H1 (cell line): ENCODE results near the gene SLC22A31. TPM values are rescaled to one million over a fixed set of nuclear protein-coding genes. Genes with fewer than 3 reads are reported as not detected.

Source experiments
- CTCF ChIA-PET: fragments of 300-600 bp; sonication (Branson Sonifier 250); formaldehyde crosslinking; loops from one replicate; lab custom pipeline; 2021; ENCODE audit not compliant: partially characterized antibody; lab: Charles Lee
- POLR2A ChIA-PET: fragments of 300-600 bp; sonication (Branson Sonifier 250); formaldehyde crosslinking; loops from one replicate; lab custom pipeline; 2021; ENCODE audit warnings: inconsistent platforms; ENCODE audit not compliant: partially characterized antibody; lab: Charles Lee
- DNase-seq, 2 experiments: peaks; one replicate each; pipeline versions ENCODE4 v3.0.0 to v3.0.0-alpha.2; 2010 to 2022; ENCODE audit warnings: low spot score in 2 of 2, low read depth in 1 of 2, mixed read lengths in 1 of 2
- FAIRE-seq: peaks from 2 replicates; lab custom pipeline; 2011; peaks lifted over from hg19 to GRCh38; lab: Jason Lieb, UNC
- H2AFZ ChIP-seq: 2 replicates; pipeline ENCODE4 v1.8.1; 2012; ENCODE audit warnings: low read length, inconsistent platforms
- H2AK5ac ChIP-seq: 2 replicates; pipeline ENCODE4 v1.6.1; 2013; ENCODE audit warnings: low read depth, low read length
- H2BK120ac ChIP-seq: replicated peaks from 2 replicates; pipeline ENCODE3; 2013; ENCODE audit warnings: low read depth, low read length, inconsistent platforms
- H2BK12ac ChIP-seq: 2 replicates; pipeline ENCODE4 v1.6.1; 2013; ENCODE audit warnings: low read depth, low read length
- H2BK15ac ChIP-seq: 2 replicates; pipeline ENCODE4 v1.6.1; 2013; ENCODE audit warnings: low read length
- H2BK20ac ChIP-seq: 2 replicates; pipeline ENCODE4 v1.6.1; 2013; ENCODE audit warnings: low read length
- H2BK5ac ChIP-seq: 2 replicates; pipeline ENCODE4 v1.6.1; 2013; ENCODE audit warnings: low read depth, low read length
- H3K14ac ChIP-seq: 2 replicates; pipeline ENCODE4 v1.6.1; 2013; ENCODE audit warnings: inconsistent platforms; ENCODE audit not compliant: insufficient read length
- H3K18ac ChIP-seq: 2 replicates; pipeline ENCODE4 v1.6.1; 2013; ENCODE audit warnings: low read length; ENCODE audit errors: extremely low read depth
- H3K23ac ChIP-seq: 2 replicates; pipeline ENCODE4 v1.6.1; 2013; ENCODE audit warnings: inconsistent platforms; ENCODE audit not compliant: insufficient read length
- H3K23me2 ChIP-seq: 2 replicates; pipeline ENCODE4 v1.6.1; 2013; ENCODE audit warnings: low read depth, low read length
- H3K27ac ChIP-seq: 2 replicates; pipeline ENCODE4 v1.6.1; 2011; ENCODE audit warnings: low read depth, low read length, inconsistent platforms
- H3K27me3 ChIP-seq, 4 experiments: replicated peaks in 1 of 4; 1 replicate in 1 of 4; 2 replicates in 3 of 4; pipeline versions ENCODE4 v1.6.1 to v1.8.1; 2011 to 2013; ENCODE audit warnings: low read length in 3 of 4, mild to moderate bottlenecking in 3 of 4, inconsistent platforms in 2 of 4, mixed read lengths in 2 of 4, moderate library complexity in 1 of 4; ENCODE audit not compliant: control insufficient read depth in 3 of 4, insufficient read depth in 3 of 4; ENCODE audit errors: extremely low read depth in 1 of 4
- H3K36me3 ChIP-seq, 4 experiments: 2 replicates each; pipeline versions ENCODE4 v1.6.1 to v1.8.1; 2011 to 2013; ENCODE audit warnings: mild to moderate bottlenecking in 4 of 4, low read length in 3 of 4, moderate library complexity in 2 of 4, control low read depth in 1 of 4, inconsistent platforms in 1 of 4; ENCODE audit not compliant: insufficient read depth in 4 of 4, control insufficient read depth in 2 of 4
- H3K4ac ChIP-seq: replicated peaks from 2 replicates; pipeline ENCODE3; 2013; ENCODE audit warnings: low read length, low read depth, mixed read lengths, inconsistent platforms; ENCODE audit not compliant: insufficient read length
- H3K4me1 ChIP-seq, 4 experiments: replicated peaks in 1 of 4; 1 replicate in 1 of 4; 2 replicates in 3 of 4; pipeline versions ENCODE4 v1.6.1 to v1.8.1; 2011 to 2013; ENCODE audit warnings: low read length in 3 of 4, inconsistent platforms in 2 of 4, mixed read lengths in 1 of 4; ENCODE audit not compliant: insufficient read depth in 4 of 4, control insufficient read depth in 3 of 4
- H3K4me2 ChIP-seq, 2 experiments: 2 replicates each; pipeline versions ENCODE4 v1.6.1 to v1.8.1; 2011 to 2013; ENCODE audit warnings: low read depth in 2 of 2, low read length in 2 of 2, control low read depth in 1 of 2, inconsistent platforms in 1 of 2, mild to moderate bottlenecking in 1 of 2; ENCODE audit not compliant: insufficient read depth in 1 of 2
- H3K4me3 ChIP-seq, 4 experiments: fragments of 200-600, 300-600 bp in 1 of 4; sonication (generic), shearing (Covaris generic), sonication (Bioruptor Twin) in 1 of 4; 2 replicates each; pipeline versions ENCODE4 v1.5.1 to v1.8.1; 2011 to 2016; ENCODE audit warnings: low read length in 4 of 4, low read depth in 3 of 4, control low read depth in 2 of 4, inconsistent platforms in 2 of 4, mild to moderate bottlenecking in 2 of 4, mixed read lengths in 1 of 4, moderate library complexity in 1 of 4; ENCODE audit not compliant: insufficient read depth in 2 of 4; ENCODE audit errors: extremely low read depth in 1 of 4
- H3K56ac ChIP-seq: replicated peaks from 2 replicates; pipeline ENCODE3; 2013; ENCODE audit warnings: low read depth, mild to moderate bottlenecking, mixed read lengths, low read length, inconsistent platforms; ENCODE audit not compliant: insufficient read length
- H3K79me1 ChIP-seq: 2 replicates; pipeline ENCODE4 v1.6.1; 2013; ENCODE audit warnings: low read depth, low read length, control low read depth
- H3K79me2 ChIP-seq, 2 experiments: 2 replicates each; pipeline versions ENCODE4 v1.6.1 to v1.8.1; 2012 to 2013; ENCODE audit warnings: low read length in 2 of 2, mild to moderate bottlenecking in 2 of 2, inconsistent platforms in 1 of 2; ENCODE audit not compliant: insufficient read depth in 2 of 2, control insufficient read depth in 1 of 2
- H3K9ac ChIP-seq, 4 experiments: replicated peaks in 1 of 4; 1 replicate in 1 of 4; 2 replicates in 3 of 4; pipeline versions ENCODE4 v1.6.1 to v1.8.1; 2011 to 2013; ENCODE audit warnings: low read depth in 3 of 4, low read length in 3 of 4, control low read depth in 2 of 4, mild to moderate bottlenecking in 2 of 4, moderate library complexity in 2 of 4, inconsistent platforms in 1 of 4; ENCODE audit errors: extremely low read depth in 1 of 4
- H3K9me3 ChIP-seq, 2 experiments: 2 replicates each; pipeline versions ENCODE4 v1.6.1 to v1.8.1; 2012 to 2013; ENCODE audit warnings: mild to moderate bottlenecking in 2 of 2, moderate library complexity in 2 of 2, control low read depth in 1 of 2, inconsistent platforms in 1 of 2, low read depth in 1 of 2, low read length in 1 of 2, mixed read lengths in 1 of 2; ENCODE audit not compliant: insufficient read depth in 2 of 2
- H4K20me1 ChIP-seq, 2 experiments: replicated peaks in 1 of 2; 2 replicates each; pipeline versions ENCODE3 to v1.8.1; 2011 to 2013; ENCODE audit warnings: inconsistent platforms in 2 of 2, low read length in 2 of 2, mild to moderate bottlenecking in 1 of 2; ENCODE audit not compliant: insufficient read depth in 2 of 2, control insufficient read depth in 1 of 2
- H4K5ac ChIP-seq: 2 replicates; pipeline ENCODE4 v1.6.1; 2013; ENCODE audit warnings: low read length, low read depth, mixed read lengths, inconsistent platforms; ENCODE audit not compliant: insufficient read length
- H4K8ac ChIP-seq: 2 replicates; pipeline ENCODE4 v1.8.0; 2013; ENCODE audit warnings: mild to moderate bottlenecking, moderate library complexity, low read length, inconsistent platforms; ENCODE audit not compliant: insufficient read depth; ENCODE audit errors: extremely low read depth
- H4K91ac ChIP-seq: replicated peaks from 2 replicates; pipeline ENCODE3; 2013; ENCODE audit warnings: low read length, mixed read lengths, inconsistent platforms; ENCODE audit not compliant: insufficient read length
- BRCA1 ChIP-seq: IDR thresholded peaks from 2 replicates; pipeline ENCODE4 v1.6.1; 2012; ENCODE audit warnings: low read depth, low read length, improper control_type of control experiment
- CBX5 ChIP-seq: fragments of 300-800, 300-1000 bp; sonication (generic); IDR thresholded peaks from 2 replicates; pipeline ENCODE4 v1.7.1; 2016; ENCODE audit warnings: antibody characterized with exemption, low read length, low read depth
- CEBPB ChIP-seq: IDR thresholded peaks from 2 replicates; pipeline ENCODE4 v1.6.1; 2012; ENCODE audit warnings: low read depth, low read length
- JUND ChIP-seq: IDR thresholded peaks from 2 replicates; pipeline ENCODE4 v1.6.1; 2011; ENCODE audit warnings: mild to moderate bottlenecking, improper control_type of control experiment, low read length
- MAX ChIP-seq: IDR thresholded peaks from 2 replicates; pipeline ENCODE4 v1.6.1; 2012; ENCODE audit warnings: inconsistent platforms
- NRF1 ChIP-seq: IDR thresholded peaks from 2 replicates; pipeline ENCODE4 v1.6.1; 2011; ENCODE audit warnings: mild to moderate bottlenecking, low read depth, low read length, improper control_type of control experiment
- POLR2AphosphoS5 ChIP-seq: IDR thresholded peaks from 2 replicates; pipeline ENCODE4 v1.6.1; 2011; ENCODE audit warnings: low read depth, low read length
- SIN3A ChIP-seq, 2 experiments: IDR thresholded peaks in 1 of 2; conservative IDR thresholded peaks in 1 of 2; 2 replicates each; pipeline ENCODE4 v1.6.1; 2011 to 2012; ENCODE audit warnings: low read length in 2 of 2, improper control_type of control experiment in 1 of 2, low read depth in 1 of 2, mild to moderate bottlenecking in 1 of 2
- SP2 ChIP-seq: IDR thresholded peaks from 2 replicates; pipeline ENCODE4 v1.6.1; 2012; ENCODE audit warnings: mild to moderate bottlenecking, low read length, inconsistent platforms
- TEAD4 ChIP-seq: IDR thresholded peaks from 2 replicates; pipeline ENCODE4 v1.6.1; 2012; ENCODE audit warnings: low read depth, low read length, inconsistent platforms, mixed read lengths
- WGBS, 2 experiments: shearing (Covaris generic) in 1 of 2; methylation state at CpG; one replicate each; pipeline versions ENCODE4 v1.1.6 to v1.1.7; 2013 to 2015; ENCODE audit warnings: low lambda C conversion rate in 2 of 2, mixed read lengths in 2 of 2, inconsistent platforms in 1 of 2, low coverage in 1 of 2, missing lambda C conversion rate in 1 of 2; ENCODE audit not compliant: insufficient replicate concordance in 2 of 2, insufficient coverage in 1 of 2, insufficient read length in 1 of 2; ENCODE audit errors: extremely low coverage in 1 of 2, missing lambda C conversion rate in 1 of 2; 5-methylcytosine and 5-hydroxymethylcytosine counted together
- polyA plus RNA-seq, 7 experiments: library from polyadenylated mRNA; depleted of rRNA in 3 of 7; stranded (reverse) in 5 of 7; unstranded in 2 of 7; fragments of >200 nt in 5 of 7; fragments of 200-250 nt in 2 of 7; gene quantifications; 1 replicate in 5 of 7; 2 replicates in 1 of 7; 4 replicates in 1 of 7; pipeline versions ENCODE4 v1.2.1 to v1.2.3, GENCODE V29; 2011 to 2013; ENCODE audit warnings: missing spikeins in 2 of 7, mixed read lengths in 2 of 7
- total RNA-seq: library from RNA; stranded (reverse); fragmentation: NEBNext Ultra II Directional; extraction: Animal tissue kit (Norgen Biotek cat#: 25700); gene quantifications from 2 replicates; pipeline ENCODE4 v1.2.1, GENCODE V29; 2021

Gene SLC22A31
- total and polyA plus RNA-seq, 2 of the 8 experiments (the other 6 are each of a cell fraction or from before 2014, with no cell fraction given) = 7.7 to 10.6 TPM

DNA sequence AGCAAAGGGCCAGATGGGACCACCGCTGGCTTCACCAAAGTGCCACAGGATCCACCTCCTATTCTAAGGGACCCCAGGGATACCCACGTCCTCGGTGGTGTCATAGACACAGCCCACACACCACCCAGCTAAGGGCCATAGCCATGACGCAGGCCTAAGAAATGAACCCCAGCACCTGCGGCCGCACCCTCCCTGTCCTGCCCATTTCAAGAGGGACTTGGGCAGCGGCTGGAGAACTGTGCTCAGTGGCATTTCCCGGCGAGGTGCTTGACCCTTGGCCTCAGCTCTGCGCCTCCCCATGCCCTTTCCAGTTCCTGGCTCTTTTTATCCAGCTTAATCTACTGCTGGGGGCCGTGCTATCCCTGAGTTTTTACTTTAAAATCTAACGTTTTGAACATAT is 44.4 kb upstream of the SLC22A31 start:
- Histone ChIP-seq H3K79me1 (no peaks in the 10 kb centered on the region), H3K4me3 (no peak overlapping the region), H3K4ac (no peak overlapping the region), H3K27me3 (peaks cover 0 to 11% (median 6%) of the 10 kb centered on the region in 4 experiments; a peak in 4 of 7 replicates), H4K5ac (no peak overlapping the region), H3K23me2 (peaks cover 8% of the 10 kb centered on the region), H3K36me3 (no peaks in the 10 kb centered on the region), H3K27ac (no peak overlapping the region), H3K9me3 (peaks cover 4 to 5% of the 10 kb centered on the region in 2 experiments; a peak in 2 of 4 replicates), H3K14ac (no peak overlapping the region), H4K20me1 (peaks cover 0 to 5% of the 10 kb centered on the region in 2 experiments), H2BK20ac (no peak overlapping the region), H2AFZ (no peak overlapping the region), H3K4me1 (peaks cover 0 to 9% (median 0%) of the 10 kb centered on the region in 4 experiments; a peak in 2 of 7 replicates), H2BK120ac (no peak overlapping the region), H3K4me2 (no peak overlapping the region), H2BK12ac (no peak overlapping the region), H2AK5ac (no peak overlapping the region), H3K79me2 (no peaks in the 10 kb centered on the region), H3K56ac (no peak overlapping the region), H4K8ac (no peak overlapping the region), H2BK5ac (no peak overlapping the region), H2BK15ac (no peak overlapping the region), H3K18ac (no peak overlapping the region), H3K23ac (no peak overlapping the region), H4K91ac (no peak overlapping the region), H3K9ac (no peak overlapping the region)
- DNase-seq = no peak
- TF ChIP-seq POLR2AphosphoS5 (no peak), CBX5 (no peak), SP2 (no peak), NRF1 (no peak), MAX (no peak), CEBPB (no peak), BRCA1 (no peak), TEAD4 (no peak), JUND (no peak), SIN3A (conservative IDR thresholded peaks at IDR 0.05 in 1 of 2, IDR thresholded peaks at IDR 0.05 in 1 of 2; ENCODE audit: low read depth in 1 of 2, low read length in 2 of 2) (no peak)
- POLR2A ChIA-PET = interaction anchor here (1.1 kb wide), 1 partner anchor 41 kb away, joined by 4 read pairs; no protein-coding TSS in a partner anchor
- no peak for FAIRE-seq
- CTCF ChIA-PET = interaction anchor here (2.6 kb wide), 1 partner anchor 44 kb away, joined by 9 read pairs; no protein-coding TSS in a partner anchor
- 83% methylated on average over 12 of the region's 12 CpGs; no CpG with 5 or more reads in 1 of the 2 experiments for WGBS, 2 experiments
